HG03196 (cell line): ENCODE measurements around the gene SPOCK2.
"Not testable (repeated sequence)": the region's sequence is repeated elsewhere in the genome, so short reads cannot be mapped to it uniquely, and the experiment has no call there.

ENCODE experiments used
- ATAC-seq: cut with Tn5 transposase; IDR thresholded peaks from one replicate; pipeline ENCODE4 v1.9.1; 2021; ENCODE audit not compliant: unreplicated experiment

The SPOCK2 gene

DNA sequence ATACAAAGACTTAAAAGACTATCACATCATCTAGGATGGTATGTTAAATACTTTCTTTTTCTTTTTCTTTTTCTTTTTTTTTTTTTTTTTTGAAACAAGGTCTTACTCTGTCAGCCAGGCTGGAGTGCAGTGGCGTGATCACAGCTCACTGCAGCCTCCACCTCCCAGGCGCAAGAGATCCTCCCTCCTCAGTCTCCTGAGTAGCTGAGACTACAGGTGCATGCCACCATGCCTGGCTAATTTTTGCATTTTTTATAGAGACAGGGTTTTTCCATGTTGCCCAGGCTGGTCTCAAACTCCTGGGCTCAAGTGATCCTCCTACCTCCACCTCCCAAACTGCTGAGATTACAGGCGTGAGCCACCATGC is 19.6 kb upstream of the SPOCK2 start:
- ATAC-seq, result not testable (repeated sequence)

DNA sequence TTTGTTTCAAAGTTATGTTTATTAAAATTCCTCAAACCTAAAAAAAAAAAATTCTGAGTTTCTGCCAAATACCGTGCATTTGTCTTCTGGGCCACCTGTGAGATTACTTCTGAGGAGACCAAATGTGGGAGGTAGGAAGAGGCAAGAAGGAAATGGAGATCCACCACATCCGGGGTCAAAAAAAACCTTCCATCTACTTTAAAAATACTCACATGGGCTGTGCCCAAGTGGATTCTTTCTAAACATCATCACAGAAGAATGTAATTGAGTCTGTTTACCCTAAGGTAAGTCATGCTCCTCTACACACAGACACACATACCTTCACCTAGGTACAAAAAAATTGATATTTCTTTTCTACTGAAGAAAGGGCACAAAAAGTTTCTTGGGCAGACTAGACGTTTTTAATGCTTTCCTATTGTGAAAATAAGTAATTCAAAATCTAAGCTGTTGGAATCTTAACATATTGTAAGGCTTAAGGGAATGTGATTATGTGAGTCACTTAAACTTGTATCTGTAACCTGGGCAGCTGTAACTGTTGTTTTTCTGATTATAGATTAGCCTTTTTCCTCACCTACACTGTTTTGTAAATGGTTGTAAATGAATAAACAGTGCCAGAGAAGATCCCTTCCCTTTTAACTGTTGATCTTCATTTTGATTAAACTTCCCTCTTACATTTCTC is 19.1 kb upstream of the SPOCK2 start:
- no peak for ATAC-seq

DNA sequence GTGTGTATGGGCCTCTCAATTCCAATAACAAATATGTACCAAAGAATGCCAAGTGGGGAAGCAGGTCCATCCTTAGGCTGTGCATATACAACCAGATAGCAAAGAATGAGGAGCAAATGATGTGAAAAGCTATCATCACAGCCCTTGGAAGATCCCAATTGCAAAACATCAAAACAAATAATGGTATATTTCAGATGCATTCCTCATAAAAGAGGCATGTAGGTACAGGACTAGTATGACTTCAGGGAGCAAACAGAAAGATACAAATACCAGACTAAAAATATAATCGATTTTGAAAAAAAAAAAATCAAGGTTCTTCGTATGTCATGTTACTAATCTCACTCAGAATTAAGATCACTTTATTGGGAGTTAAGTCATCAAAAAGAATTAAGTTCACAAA is 18.5 kb upstream of the SPOCK2 start:
- ATAC-seq, result no peak

DNA sequence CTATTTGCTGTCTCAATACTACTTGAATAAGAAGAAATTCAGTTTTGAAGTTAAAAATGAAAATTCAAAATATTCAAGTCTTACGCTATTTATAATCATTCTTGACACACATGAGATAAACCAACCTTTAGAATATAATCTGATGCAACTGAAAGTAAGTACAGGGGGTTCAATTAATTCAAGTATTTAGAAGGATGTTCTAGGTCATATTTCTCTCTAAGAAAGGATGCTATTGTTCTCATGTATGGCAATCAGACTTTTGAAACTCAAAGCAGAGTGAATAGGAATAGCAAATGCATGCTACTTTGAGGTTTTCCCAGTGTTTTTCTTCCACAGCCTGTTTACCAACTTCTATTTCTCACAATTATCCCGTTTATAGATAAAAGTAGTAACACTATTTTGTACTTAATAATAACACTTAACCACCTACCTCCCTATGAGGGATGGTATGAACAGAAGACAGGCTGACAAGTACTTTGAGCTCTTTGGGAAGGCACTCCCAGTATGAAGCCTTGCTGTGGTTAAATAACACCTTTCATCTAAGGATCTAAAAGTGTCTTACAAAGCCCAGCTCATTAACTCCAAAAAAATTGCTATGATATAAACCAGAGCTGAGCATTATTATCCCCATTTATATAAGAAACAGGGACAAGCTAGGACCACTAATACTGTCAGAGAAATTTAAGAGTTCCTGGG is 18.0 kb upstream of the SPOCK2 start:
- ATAC-seq, result no peak

DNA sequence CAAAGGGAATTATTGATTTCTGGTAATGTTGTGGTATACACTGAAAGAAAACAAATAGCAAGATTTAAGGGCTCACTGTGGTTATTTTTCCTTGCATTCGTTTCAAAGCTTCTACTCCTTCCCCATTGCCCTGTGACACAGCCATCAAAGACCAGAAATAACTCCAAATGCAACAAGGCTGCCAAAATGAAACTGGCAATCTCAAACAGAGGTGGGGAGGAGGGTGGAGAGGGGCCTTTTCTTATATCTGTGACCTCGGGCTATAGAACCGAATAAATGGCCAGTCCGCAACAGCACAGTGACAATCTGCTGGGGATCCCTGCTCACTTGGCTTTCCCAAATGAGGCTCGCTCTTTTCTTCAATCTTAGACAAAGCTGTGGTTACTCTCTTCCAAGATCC is 17.4 kb upstream of the SPOCK2 start:
- ATAC-seq, result no peak

DNA sequence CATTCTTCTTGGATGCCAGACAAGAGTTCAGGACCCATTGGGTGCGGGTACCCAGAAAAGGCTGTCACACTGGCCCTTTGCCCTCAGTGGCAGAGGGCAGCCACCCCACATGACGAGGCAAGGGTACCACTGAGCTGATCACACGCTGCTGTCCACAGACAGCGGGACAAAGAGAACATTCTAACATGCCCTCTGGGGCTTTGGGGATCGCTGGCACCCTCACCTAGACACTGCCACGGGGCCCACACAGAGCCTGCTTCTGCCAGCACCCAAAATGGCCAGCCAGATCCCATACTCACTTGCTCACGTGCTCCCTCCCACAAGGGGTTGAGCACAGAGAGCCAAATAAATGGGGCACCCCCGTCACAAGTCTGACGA is 16.7 kb upstream of the SPOCK2 start:
- no peak for ATAC-seq

DNA sequence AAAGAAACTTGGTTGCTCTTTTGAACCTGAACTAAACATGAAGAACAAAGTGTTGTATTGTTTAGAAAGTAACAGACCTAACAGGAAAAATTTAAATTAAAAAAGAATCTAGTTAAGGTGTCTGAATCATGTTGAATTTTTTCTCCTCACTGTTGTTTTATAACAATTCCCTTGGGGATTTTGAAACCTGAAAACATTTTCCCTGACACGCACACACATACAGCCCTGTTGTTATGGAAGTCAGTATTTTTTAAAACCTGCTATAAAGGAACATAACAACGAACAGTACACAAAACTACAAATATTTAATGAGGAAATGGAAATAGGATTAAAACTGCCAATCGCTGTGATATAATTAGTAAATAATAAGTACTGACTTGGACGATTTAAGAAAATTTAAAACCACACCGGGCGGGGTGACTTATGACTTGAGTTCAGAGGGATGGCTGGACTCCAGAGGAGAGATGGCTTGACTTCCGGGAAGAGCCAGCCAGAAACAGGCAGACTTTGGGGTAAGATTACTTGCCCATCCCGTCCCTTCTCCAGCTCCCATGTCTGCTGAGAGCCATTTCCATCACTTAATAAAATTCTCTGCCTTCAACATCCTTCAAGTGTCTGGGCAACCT is 16.2 kb upstream of the SPOCK2 start:
- ATAC-seq, result no peak

DNA sequence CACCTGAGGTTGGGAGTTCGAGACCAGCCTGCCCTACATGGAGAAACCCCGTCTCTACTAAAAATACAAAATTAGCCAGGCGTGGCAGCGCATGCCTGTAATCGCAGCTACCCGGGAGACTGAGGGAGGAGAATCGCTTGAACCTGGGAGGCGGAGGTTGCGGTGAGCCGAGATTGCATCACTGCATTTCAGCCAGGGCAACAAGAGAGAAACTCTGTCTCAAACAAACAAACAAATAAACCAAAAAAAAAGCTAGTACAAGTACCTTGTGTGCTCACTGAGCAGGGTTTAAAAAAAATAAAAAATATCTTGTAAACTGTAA is 11.2 kb upstream of the SPOCK2 start:
- no peak for ATAC-seq

DNA sequence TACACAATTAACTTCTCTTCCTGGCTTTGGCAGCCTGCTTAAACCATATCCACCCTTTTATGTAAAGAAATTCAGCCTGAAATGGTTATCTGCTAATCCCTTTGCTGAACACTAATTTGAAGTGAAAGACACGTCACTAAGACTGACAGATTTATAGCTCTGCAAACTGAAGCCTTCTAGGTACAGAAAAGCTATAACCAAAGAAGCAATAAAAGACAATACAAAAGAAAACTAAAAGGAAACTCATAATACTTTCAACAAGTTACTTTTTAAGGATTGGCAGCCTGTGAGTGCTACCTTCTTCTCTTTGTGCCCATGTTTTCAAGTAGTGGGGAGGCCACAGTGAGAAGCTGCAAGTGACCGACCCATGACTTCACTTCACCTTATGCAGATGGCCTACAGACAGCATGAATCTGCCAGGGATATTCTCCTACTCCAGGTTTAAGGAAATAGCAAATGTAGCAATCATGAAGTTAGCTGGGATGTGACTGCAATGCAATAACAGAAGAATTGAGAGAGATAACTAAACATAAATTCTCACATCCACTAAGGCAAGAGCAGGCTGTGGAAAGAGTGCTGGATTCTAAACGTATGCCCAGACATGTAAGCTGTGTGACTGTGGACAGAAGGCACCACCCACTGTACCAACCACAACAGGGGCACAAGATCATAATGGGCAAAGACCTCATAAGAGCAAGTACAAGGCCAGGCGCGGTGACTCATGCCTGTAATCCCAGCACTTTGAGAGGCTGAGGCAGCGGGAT is 10.7 kb upstream of the SPOCK2 start:
- ATAC-seq, result no peak

DNA sequence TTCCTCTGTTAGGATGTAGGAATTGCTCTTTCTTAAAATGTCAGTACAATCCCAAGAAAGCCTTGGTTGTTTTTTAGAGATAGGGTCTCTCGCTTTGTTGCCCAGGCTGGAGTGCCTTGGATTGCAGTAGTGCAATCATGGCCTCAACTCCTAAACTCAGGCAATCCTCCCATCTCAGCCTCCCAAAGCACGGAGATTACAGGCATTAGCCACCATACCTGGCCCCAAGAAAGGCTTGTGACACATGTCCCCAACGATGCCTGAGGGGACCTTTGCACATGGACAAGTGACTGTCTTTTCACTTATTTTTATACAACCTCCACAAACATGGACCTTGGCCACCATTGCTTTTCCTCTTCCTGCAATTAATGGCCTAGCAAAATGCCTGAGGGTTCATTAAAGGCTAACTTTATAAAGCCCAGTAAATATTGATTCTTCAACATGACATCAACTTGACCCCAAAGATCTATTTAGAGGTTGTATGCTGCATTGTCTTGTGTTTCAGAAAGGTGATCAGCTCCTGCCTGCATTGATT is 10.0 kb upstream of the SPOCK2 start:
- no peak for ATAC-seq

DNA sequence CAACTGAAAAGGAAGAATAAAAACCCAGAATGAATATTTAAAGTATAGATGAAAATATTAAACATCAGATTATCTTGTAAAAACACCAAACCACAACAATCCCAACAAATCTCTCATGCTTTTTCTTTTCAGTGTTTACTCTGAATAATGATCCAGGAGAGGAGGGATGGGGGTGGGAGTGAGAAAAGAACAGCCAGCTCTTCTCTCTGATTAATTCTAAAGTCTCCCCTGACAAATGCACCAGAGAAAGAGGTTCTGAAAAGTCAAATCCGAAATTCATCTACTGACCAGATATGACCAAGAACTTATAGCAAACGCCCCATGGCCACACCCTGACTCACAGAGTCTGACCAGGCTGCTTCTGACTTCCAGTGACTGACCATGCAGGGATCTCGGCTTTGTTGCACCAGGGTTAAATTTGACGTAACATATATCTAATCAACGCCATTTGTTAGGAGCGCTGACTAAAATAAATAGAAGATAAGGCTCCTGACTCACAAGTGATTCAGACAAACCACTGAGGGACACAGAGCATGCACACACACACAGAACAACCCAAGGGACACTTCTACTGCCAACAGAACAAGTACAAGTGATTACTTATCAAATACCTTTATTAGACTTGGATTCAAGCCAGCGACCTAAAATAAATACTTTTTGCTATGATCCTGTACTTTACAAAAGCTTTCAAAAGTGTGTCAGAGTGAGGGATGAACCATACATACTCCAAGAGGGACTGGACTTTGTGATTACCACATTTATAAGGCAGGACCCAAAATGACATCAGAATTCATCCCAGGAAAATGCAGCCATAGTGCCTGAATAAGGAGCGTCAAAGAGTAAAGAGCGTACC is 9.3 kb upstream of the SPOCK2 start:
- ATAC-seq, result no peak

DNA sequence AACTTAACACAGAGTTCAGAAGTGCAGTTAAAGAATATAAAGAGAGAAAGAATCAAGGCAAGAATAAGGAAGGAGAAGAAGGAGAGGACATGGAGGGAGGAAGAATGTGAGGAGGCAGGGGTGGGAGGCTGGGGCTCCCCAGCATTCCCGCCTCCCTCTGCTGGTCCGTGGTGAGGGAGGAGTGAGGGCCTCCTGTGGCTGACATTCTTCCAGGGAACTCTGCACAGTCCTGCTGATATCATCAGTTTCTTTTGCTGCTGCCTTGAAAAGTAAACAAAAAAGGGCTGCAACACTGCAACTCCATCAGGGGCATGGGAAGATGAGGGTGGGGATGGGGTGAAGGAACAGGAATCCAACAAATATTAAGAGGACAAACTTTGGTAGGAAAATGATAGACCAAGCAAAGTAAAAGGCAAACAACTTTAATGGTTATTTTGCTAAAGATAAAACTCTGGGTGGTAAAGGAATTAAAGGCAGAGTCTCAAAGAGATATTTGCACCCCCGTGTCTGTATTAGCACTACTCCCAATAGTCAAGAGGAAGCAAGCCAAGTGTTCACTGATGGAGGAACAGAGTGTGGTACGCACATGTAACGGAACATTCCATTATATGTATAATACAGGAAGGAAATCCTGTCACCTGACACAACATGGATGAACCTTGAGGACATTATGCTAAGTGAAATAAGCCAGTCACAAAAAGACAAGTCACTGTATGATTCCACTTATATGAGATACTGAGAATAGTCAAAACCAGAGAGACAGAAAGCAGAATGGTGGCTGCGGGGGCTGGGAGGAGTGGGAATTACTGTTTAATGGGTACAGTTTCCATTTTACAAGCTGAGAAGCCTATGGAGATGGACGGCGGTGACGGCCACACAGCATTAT is 8.0 kb upstream of the SPOCK2 start:
- ATAC-seq, result no peak

DNA sequence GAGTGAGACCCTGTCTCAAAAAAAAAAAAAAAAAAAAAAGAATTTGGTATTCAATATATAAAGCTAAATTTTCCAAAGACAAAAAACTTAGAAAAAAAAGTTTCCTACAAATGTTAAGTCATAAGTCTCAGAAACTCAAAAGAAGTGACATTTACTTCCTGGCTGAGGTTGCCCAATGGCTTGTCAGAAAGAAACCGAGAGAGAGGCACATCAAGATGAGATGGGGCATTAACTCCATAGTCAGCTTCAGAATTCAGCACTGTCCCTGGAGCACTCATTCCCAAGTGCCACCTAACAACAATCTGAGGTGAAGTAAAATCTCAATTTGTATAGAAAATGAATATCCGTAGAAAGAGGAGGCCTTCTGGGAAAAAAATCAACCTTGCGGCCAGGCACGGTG is 6.8 kb upstream of the SPOCK2 start:
- ATAC-seq, result no peak

DNA sequence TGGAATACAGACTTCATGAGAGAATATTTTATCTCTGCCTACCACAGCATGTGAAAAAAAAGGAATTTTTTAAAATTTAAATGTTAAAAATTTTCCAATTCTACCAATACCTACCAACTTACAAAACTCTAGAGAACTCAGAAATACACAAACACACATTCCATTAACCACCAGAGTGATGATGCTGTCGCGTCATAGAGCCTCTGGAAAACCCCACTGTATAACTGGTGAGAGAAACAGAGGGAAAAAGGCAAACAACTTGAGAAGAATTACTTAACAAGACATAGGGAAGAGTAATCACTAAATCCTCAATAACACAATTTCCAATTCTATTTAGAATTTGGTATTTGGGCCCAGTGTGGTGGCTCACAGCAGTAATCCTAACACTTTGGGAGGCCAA is 6.2 kb upstream of the SPOCK2 start:
- ATAC-seq, result no peak

DNA sequence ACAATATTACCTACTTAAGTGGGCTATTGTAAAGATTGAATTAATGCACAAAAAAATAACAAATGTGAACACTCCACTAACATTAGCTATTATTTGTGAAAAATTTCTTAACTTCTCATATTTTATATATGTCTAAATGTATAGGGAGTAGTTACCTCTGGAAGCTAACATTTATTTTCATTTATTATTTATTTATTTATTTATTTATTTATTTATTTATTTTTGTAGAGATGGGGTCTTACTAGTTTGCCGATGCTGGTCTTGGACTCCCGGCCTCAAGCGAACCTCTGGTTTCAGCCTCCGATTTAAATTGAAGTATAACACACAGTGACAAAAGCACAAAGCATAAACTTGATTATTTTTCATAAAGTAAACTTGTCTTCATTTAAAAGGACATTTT is 5.1 kb upstream of the SPOCK2 start:
- no peak for ATAC-seq

DNA sequence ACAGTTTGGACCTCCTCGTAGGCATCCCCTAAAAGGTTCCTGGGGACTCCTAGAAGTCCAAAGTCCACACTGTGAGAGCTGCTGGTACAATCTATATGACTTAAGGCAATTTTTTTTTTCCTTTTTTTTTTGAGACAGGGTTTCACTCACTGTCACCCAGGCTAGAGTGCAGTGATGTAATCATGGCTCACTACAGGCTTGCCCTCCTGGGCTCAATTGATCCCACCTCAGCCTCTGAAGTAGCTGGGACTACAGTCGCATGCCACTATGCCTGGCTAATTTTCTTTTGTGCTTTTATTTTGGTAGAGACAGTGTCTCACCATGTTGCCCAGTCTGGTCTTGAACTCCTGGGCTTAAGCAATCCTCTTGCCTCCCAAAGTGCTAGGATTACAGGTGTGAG is 4.6 kb upstream of the SPOCK2 start:
- no peak for ATAC-seq

DNA sequence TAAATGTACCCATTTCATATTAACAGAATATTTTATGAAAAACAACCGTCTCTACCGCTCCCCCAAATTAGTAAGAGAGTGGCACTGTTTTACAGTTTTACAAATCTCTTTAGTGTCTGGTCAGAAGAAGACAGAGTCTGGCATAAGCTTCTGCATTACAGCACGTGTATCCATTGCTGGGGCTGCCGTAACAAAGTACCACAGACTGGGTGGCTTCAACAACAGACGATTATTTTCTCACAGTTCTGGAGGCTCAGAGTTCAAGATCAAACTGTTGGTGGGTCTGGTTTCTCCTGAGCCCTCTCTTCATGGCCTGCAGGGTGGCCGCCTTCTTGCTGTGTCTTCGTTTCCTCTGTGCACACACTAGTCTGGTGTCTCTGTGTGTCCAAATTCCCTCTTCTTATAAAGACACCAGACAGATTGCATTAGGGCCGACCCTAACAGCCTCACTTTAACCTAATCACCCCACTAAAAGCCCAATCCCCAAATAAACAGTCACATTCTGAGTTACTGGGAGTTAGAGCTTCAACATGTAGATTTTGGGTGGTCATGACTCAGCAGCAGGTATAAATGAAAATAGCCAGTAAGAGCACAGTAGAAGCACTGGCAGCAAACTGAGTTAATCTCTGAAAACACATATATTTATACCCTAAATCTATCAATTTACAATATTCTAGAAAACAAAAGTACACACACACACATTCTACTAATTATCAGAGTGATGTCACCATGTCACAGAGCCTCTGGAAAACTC is 4.0 kb upstream of the SPOCK2 start:
- no peak for ATAC-seq

DNA sequence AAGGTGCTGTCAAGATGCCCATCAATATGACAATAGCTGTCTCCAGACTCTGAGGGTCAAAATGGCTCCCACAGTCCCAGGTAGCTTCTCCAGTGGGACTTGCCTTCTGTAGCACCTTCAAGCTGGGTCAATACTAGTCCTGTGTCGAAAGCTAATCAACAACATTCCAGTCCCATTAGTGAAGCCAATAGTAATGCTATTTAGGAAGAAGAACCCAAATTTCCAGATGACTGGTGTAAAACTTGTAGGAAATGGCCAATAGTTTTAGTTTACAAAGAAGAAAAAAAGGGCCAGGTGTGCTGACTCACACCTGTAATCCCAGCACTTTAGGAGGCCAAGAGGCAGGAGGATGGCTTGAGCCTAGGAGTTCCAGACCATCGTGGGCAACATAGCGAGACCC is 2.0 kb upstream of the SPOCK2 start:
- no peak for ATAC-seq

DNA sequence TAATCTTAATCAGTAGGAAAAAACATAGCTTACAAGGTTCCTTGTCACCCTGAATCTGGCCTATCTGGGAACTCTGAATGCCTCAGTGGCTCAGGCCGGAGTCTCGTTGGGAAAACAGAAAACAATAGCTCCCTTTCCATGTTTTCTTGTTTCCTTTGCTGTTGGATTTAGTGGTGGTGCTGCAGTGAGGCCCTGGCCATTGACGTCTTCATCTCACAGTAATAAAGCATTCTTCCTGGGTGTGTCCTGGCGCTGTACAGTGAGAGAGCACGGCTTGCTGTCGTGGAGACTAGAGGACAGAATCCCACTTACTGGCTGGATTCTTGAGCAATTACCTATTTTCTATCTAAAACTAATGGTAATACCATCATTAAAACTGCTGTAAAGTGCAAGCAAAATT is 1.3 kb upstream of the SPOCK2 start:
- no peak for ATAC-seq
